ENCODE results near the gene CREB3L2.
"Not testable (repeated sequence)": the region's sequence is repeated elsewhere in the genome, so short reads cannot be mapped to it uniquely, and the experiment has no call there.

The CREB3L2 gene, protein sequence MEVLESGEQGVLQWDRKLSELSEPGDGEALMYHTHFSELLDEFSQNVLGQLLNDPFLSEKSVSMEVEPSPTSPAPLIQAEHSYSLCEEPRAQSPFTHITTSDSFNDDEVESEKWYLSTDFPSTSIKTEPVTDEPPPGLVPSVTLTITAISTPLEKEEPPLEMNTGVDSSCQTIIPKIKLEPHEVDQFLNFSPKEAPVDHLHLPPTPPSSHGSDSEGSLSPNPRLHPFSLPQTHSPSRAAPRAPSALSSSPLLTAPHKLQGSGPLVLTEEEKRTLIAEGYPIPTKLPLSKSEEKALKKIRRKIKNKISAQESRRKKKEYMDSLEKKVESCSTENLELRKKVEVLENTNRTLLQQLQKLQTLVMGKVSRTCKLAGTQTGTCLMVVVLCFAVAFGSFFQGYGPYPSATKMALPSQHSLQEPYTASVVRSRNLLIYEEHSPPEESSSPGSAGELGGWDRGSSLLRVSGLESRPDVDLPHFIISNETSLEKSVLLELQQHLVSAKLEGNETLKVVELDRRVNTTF

DNA sequence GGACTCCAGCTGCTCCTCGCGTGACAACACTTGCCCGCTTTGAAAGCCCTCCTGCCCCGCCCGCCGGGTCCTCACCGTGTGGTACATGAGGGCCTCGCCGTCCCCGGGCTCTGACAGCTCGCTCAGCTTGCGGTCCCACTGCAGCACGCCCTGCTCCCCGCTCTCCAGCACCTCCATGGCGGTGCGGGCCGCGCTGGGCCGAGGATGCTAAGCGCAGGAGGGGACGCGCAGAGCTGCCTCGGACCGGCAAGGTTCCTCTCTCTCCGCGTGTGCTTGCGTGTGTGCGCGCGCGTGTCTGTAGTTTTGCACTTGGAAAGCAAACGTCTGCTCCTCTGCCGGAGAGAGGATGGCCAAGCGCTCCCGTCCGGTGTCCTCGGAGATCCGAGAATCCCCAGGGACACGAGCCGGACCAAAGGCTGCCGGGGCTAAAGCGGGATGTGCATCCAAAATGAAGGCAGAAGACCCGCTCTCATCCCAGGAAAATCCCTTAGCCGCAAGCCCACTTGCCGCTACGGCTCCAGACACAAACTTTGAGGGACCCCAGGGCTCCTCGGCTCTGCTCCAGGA lies at the start of gene CREB3L2:
CREB3L2 (minus strand) TSS at position 558 of the 567 bp plus-strand sequence; CDS start at position 177, 381 bp downstream.
- DNase-seq: no peak

DNA sequence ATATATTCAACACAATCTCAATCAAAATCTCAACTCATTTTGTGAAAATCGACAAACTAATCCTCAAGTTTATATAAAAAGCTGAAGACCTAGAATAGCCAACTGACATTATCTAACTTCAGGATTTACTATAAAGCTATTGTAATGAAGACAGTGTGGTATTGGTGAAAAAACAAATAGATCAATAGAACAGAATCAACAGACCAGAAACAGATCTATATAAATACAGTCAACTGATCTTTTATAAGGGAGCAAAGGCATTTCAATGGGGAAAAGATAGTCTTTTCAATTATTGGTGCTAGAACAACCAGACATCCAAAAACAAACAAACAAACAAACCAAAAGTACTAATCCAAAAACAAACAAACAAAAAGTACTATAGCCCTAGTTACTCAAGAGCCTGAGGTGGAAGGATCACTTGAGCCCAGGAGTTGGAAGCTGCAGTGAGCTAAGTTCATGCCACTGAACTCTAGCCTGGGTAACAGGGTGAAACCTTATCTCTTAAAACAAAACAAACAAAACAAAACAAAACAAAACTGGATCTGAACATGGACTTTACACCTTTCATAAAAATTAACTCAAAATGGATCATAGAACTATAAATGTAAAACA lies 47.7 kb upstream of the CREB3L2 start:
- peak; percentile 4 for DNase-seq

DNA sequence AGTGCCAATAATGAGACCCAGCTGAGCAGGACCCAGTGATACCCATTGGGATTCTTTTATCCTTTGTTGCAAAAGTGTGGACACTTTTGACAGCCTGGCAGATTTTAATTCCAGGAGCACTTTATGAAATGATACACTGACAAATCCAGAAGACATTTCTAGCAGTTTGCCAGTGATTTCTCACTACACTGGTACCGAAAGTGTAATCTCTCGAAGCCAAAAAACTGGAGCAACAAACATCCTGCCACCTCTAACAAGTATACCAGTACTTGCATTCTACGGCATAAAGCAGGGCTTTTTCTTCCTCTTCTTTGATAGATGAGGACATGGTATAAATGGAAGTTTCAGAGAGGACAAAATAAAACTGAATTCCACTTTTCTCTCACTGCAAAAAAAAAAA lies 46.0 kb upstream of the CREB3L2 start:
- DNase-seq: no peak

DNA sequence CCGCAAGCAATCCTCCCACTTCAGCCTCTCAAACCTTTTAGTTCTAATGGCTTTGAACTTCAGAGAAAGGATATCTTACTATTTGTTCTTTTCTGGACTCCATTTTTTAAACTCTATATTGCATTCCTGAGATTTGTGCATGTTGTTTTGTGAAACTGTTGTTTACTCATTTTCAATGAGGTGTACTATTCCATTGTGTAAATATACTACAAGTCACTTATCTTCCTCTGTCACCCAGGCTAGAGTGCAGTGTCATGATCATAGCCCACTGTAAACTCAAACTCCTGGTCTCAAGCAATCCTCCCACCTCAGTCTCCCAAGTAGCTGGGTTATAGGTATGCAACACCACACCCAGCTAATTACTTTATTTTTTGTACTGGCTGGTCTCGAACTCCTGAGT lies 43.0 kb upstream of the CREB3L2 start:
- no peak for DNase-seq

DNA sequence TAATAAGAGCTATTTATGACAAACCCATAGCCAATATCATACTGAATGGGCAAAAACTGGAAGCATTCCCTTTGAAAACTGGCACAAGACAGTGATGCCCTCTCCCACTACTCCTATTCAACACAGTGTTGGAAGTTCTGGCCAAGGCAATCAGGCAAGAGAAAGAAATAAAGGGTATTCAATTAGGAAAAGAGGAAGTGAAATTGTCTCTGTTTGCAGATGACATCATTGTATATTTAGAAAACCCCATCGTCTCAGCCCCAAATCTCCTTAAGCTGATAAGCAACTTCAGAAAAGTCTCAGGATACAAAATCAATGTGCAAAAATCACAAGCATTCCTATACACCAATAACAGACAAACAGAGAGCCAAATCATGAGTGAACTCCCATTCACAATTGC lies 38.2 kb upstream of the CREB3L2 start:
- DNase-seq: not testable (repeated sequence)

DNA sequence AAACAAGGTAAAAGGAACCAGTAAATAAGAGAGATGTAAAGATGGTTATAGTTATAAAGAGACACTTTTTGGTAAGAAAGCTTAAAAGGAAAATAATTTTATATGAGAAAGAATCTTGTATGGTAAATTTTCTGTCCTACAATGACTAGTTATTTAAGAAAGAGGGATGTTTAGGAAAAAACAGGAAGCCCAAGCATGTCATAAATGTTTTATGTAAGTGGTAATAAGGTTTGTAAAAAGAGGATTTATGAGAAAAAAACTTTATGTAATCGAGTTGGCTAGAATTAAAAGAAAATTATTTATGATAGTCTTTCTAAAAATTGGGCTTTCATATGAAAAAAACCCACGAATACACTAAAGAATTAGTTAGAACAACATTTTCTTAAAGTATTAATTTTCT lies 34.2 kb upstream of the CREB3L2 start:
- DNase-seq: no peak

DNA sequence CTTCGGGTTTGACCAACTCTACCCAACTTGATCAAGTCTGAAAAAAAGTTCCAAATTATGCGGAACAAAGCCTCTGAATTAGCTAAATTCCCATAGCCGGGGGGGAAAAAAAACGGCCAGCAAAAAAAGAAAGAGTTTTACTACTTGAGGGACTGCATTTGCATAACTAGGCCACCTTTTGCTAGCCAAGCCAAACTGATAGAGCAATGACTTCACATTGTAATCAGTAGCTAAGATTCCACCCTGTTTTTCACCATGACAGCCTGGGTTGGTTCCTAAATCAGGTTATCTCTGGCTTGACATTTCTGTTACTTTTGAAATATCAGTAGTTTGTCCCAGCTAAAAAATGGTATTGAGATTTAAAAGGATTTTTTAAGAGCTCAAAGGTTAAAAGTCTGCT lies 31.4 kb upstream of the CREB3L2 start:
- DNase-seq: no peak

DNA sequence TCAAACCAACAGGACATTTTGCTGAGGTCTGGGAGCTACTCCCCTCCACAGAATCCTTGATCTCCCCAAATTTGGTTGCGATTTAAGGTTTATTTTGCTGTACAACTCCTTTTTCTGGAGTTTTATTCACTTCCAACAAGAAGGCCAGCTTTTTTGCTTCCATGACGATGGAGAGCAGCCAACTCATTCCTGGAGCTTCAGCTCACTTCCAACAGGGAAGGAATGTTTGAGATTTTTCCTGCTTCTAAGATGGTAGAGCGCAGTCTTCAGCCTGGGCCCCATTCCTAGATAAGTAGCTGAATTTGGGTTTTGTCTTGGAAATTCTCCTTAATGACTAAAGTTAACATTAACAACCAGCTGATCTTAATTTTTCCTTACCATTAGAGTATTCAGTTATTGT lies 30.9 kb upstream of the CREB3L2 start:
- DNase-seq: no peak

DNA sequence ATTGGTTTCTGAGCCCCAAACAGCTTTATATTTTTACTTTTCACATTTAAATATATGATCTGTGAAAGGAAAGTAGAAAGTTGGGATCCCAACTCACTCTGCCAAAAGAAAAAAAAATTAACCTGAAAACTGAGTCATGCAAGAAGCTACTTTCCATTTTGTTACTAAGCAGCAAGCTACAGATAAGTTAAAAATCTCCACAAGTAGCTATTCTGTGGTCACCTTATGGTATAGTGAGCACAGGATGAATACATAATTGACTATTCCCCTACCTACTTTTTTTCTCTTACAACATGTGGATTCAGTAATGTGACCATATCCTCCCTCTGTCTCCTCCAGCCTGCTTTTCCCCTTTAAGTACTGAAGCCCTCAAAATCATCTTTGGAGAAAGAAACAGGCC lies 30.3 kb upstream of the CREB3L2 start:
- no peak for DNase-seq

DNA sequence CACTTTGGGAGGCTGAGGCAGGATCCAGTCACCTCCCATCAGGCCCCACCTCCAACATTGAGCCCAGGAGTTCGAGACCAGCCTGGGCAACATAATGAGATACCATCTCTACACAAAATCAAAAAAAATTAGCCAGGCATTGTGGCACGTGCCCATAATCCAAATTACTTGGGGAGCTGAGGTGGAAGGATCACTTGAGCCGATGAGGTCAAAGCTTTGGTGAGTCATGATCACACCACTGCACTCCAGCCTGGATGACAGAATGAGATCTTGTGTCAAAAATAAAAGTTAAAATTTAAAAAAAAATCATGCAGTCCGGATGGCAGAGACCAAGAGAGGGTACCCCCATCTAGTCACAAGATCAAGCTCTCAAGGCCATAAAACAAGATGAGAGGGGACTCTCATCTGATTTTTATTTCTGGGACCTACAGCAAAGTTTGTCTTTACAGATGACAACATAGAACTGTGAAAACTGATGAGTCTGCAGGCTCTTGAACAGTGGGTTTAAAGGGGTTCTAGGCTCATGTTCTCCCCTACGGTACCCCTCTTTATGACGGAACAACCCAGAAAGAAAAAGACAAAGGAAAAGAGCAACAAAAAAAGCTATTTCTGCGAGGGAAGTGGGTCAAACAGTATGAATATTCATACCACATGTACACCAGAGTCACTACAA lies 28.9 kb upstream of the CREB3L2 start:
- DNase-seq: no peak

DNA sequence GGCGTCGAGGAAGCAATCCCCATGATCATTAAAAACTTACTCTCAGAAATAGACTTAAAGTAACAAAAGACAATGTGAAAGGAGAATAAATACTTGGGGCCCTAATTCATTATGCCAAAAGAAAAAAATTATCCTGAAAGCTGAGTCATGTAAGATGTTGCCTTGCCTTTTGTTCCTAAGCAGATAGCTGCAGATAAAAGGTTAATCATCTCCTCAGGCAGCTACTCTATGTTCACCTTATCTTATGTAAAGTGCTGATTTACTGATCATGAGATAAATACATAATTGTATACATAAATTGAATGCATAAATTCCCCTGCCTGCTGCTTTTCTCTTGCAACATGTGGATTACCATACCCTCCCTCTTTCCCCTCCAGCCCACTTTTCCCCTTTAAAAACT lies 28.1 kb upstream of the CREB3L2 start:
- DNase-seq: no peak

DNA sequence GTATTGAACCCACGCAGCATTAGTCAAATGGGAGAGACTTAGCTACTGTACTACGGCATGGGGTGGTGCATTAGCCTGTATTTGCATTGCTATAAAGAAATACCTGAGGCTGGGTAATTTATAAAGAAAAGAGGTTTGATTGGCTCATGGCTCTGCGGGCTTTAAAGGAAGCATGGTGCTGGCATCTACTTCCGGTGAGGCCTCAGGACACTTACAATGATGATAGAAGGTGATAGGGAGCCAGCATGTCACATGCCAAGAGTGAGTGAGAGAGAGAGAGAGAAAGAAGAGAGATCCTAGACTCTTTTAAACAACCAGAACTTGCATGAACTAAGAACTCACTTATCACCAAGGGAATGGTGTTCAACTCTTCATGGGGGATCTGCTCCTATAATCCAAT lies 27.2 kb upstream of the CREB3L2 start:
- DNase-seq: no peak

DNA sequence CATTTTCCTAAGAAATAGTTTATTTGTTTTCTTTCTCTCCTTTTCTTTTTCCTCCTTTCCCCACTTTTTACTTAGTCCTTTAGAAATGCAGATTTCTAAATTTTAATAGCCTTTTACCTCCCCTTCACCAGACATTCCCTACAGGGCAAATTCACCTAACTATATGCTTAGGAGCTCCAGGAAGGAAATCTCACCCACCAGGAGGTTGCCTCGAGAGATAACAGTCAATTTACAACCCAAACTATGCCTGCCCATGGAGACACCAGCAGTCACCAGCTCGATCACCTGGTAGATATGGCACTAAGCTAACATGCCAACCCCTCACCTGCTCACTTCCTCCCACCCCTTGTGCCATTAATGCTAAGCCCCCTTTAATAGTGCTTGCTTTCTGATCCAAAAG lies 25.2 kb upstream of the CREB3L2 start:
- no peak for DNase-seq

DNA sequence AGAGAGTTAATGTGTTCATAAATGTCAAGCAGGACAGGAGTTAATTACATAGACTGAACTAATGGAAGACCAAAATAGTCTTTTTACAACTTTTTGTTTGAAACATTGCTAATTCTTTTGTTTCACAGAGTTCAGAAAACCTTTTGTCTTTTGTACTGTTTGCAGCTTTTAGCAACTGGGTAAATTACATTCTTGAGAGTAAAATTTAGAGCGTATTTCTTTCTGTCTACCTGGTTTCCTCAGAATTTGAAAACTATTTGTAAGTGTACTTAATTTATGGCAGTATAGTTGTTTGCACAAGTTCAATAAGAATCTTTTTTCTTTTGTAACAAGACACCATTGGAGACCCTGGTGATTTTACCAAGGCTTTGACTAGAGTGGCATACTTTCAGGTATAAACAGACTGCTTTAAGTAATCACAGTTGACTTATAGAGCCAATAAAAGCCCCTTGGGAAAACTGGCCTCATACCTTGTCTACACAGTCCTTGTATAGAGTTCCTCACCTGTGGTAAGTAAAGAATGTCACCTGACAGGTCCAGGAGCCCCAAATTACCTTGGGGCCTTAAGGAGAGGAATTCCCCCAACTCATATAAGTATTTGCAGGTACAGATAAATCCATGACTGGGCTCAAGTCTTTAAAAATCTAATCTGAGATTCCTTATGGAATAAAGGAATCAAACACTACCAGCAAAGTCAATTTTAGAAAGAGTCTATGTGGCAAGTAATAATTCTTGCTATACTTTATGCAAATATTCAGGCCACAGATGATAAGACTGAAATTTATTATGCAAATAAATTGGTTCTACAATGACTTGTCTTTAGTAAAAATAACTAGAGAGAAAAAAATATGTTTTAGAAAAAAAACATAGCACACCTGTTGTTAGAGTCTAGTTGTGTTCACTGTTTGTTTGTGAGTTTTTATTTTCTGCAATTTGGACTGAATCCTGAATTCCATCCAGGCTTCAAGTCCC lies 23.6 kb upstream of the CREB3L2 start:
- no peak for DNase-seq

DNA sequence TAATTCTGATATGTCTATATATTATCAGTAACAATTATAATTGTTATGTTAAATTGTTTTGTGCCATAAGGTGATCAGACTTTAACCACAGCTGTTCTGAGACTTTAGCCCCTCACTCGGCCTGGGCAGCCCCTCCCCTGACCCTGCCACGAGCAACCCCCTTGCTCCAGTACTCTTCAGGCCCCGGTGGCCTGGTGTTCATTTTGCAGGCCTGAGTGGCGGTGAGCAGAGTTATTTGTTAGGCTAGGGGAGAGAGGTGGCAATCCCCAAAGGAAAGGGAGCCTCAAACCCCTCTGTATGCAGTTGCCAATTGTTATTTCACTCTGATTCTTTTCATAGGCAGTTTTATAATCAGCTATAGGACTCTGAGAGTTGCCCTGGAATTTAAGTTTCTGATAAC lies 22.9 kb upstream of the CREB3L2 start:
- no peak for DNase-seq

DNA sequence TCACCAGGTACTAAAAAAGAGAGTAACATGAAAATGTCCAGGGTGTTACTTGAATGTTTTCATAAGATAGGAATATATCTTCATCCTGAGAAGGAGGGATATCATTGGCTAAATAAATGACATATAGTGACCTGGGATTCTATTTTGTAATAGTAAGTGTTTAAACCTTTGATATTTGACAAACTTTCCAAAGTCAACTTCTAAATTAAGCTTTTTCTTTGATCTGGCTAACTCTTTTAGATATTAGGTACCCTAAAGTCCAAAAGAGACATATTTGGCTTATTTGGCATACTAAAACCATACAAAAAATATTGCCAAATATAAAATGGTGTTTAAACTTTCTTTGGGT lies 22.4 kb upstream of the CREB3L2 start:
- DNase-seq: no peak

DNA sequence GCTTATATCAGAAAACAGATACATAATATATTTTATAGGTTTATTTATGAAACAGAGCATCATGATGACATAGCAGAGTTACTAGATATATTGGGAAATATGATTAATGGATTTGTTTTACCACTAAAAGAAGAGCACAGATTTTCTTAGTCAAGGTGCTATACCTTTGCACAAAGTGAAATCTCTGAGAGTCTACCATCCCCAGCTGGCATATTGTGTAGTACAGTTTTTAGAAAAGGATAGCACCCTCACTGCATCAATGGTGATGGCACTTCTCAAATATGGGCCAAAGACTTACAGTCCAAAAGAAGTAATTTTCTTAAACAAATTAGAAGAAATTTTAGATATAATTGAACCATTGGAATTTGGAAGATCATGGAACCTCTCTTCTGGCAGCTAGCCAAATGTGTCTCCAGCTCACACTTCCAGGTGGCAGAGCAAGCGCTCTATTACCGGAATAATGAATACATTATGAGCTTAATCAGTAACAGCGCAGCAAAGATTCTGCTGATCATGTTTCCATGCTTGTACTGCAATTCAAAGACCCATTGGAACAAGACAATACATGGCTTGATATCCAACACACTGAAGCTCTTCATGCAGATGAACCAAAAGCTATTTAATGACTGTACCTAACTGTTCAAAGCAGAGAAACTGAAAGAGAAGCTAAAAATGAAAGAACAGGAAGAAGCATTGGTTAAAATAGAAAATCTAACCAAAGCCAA lies 21.9 kb upstream of the CREB3L2 start:
- no peak for DNase-seq

DNA sequence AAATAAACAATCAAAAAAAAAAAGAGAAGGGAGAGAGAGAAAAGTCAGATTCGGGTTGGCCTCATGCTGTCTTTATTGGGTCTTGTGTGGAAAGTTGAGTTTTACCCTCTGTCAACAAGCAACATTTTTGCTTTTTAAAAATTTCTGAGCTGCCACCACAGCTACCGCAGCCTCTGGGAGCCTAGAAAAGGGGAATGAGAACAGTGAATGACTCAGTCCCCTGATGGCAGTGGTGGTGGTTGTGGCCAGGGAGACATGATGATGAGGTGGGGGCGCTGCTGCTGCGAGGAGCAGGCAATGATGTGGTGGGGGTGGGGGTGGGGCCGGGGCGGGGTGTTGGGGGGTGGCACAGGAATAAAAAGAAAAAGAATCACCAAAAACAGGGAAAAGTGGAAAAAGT lies 20.0 kb upstream of the CREB3L2 start:
- no peak for DNase-seq

DNA sequence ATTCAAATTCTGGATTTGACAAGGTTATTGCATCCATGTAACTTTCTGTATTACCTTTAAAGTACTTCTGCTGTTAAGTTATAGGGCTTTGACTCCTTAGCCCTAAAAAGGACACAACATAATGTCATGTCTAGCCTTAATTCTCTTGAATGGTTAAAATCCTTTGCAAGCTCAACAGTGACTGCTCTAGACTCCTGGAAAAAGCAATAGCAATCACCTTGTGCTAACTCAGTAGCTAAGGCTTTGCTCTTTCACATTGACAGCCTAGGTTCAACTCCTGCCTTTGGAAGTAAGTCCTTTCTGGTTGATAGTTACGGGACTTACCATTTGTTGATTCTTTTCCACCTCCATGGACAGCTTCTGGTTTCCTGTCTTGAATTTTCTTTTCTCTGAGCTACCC lies 16.1 kb upstream of the CREB3L2 start:
- no peak for DNase-seq

DNA sequence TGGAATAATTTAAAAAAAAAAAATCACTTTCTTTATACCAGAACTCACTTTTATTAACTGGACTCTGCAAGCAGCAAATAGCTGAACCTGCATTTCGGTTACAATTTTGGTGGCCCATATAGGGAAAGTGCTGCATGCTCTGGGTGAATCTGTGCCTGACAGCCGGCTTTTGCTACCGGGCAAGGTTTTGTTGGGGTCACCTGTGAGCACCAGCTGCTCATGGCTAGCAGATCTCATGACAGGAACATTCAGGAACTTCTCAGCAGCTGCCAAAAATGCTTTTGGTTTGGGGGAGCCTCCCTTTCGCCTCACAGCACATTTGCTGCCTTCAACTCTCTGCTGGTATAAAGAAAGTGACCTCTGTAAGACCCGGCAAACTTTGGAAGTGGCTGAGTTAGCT lies 13.2 kb upstream of the CREB3L2 start:
- DNase-seq: no peak

DNA sequence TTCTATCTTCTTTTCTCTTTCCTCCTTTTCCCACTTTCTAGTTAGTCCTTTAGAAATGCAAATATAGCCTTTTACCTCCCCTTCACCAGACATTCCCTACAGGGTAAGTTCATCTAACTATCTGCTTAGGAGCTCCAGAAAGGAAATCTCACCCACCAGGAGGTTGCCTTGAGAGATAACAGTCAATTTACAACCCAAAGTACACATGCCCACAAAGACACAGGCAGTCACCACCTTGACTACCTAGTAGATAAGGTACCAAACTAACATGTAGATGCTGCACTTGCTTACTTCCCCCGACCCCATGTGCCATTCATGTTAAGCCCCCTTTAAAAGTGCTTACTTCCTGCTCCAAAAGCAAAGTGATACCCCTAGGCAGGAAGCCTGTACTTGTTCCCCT lies 12.8 kb upstream of the CREB3L2 start:
- no peak for DNase-seq

DNA sequence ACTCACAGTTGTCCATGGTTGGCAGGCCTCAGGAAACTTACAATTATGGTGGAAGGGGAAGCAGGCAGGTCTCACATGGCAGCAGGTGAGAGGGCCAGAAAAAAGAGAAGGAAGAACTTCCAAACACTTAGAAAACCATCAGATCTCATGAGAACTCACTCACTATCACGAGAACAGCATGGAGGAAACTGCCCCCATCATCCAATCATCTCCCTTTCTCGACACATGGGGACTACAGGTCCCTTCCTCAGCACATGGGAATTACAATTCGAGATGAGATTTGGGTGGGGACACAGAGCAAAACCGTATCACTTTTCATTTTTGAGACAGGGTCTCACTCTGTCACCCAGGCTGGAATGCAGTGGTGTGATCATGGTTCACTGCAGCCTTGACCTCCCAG lies 12.3 kb upstream of the CREB3L2 start:
- DNase-seq: not testable (repeated sequence)
